NB4 (cell line): Measurements from ENCODE around the gene MZF1.

ENCODE experiments used
- CTCF ChIP-seq: IDR thresholded peaks from one replicate; pipeline ENCODE4 v1.5.1; 2012; ENCODE audit warnings: low read depth, low read length
- POLR2A ChIP-seq: IDR thresholded peaks from 2 replicates; pipeline ENCODE4 v1.6.1; 2011; ENCODE audit warnings: mild to moderate bottlenecking; ENCODE audit not compliant: insufficient read length; ENCODE audit errors: extremely low read depth

GRCh38 chr19:58514564-58515022 is 58.5 kb downstream of the MZF1 start:
- no peak for TF ChIP-seq CTCF
- TF ChIP-seq POLR2A: no peak
